ENCODE data around the gene PDGFC. TPM values are rescaled to one million over a fixed set of nuclear protein-coding genes. Genes with fewer than 3 reads are reported as not detected.

Gene PDGFC
- total RNA-seq, 1 experiment from 2014 or later: 9.8 TPM

GRCh38 chr4:157012781-157013180 is 41.2 kb upstream of the PDGFC start:
- Histone ChIP-seq H3K4me1 (ENCODE audit: control insufficient read depth in 1 of 2, insufficient read depth in 2 of 2, low read length in 2 of 2) (peaks cover 0 to 19% of the 10 kb centered on the region in 2 experiments; a peak in 2 of 4 replicates), H3K9me2 (ENCODE audit: insufficient read depth) (no peaks in the 10 kb centered on the region; the same call in 1 of the 2 replicates), H3K9ac (ENCODE audit: low read length) (no peak overlapping the region), H3K27me3 (ENCODE audit: insufficient read depth, low read length) (no peaks in the 10 kb centered on the region), H3K4me3 (replicated peaks in 1 of 2; ENCODE audit: low read depth in 1 of 2, low read length in 2 of 2) (no peak overlapping the region), H2AFZ (ENCODE audit: low read depth, low read length, poor library complexity, severe bottlenecking) (peak overlapping the region; percentile 79), H3K79me2 (ENCODE audit: insufficient read depth, low read length) (no peaks in the 10 kb centered on the region), H3K27ac (ENCODE audit: low read depth, low read length) (no peak overlapping the region), H3K4me2 (ENCODE audit: low read length) (peak overlapping the region; percentile 6; the same call in 1 of the 2 replicates), H4K20me1 (ENCODE audit: insufficient read depth) (no peaks in the 10 kb centered on the region), H3K9me3 (ENCODE audit: control insufficient read depth in 1 of 2, insufficient read depth in 1 of 2, low read depth in 1 of 2, low read length in 2 of 2) (no peaks in the 10 kb centered on the region), H3K36me3 (ENCODE audit: control insufficient read depth in 1 of 2, insufficient read depth in 2 of 2, low read length in 2 of 2) (no peaks in the 10 kb centered on the region)
- TF ChIP-seq JUND (IDR thresholded peaks at IDR 0.05) (no peak), RAD21 (IDR thresholded peaks at IDR 0.05; ENCODE audit: low read depth) (no peak), EZH2phosphoT487 (IDR thresholded peaks at IDR 0.05; ENCODE audit: borderline replicate concordance) (no peak), CBX3 (IDR thresholded peaks at IDR 0.05; ENCODE audit: low read depth) (no peak), ATF3 (IDR thresholded peaks at IDR 0.05) (no peak), TCF7L2 (IDR thresholded peaks at IDR 0.05; ENCODE audit: borderline replicate concordance, extremely low read depth, insufficient read depth, insufficient read length) (no peak), MAX (IDR thresholded peaks at IDR 0.05) (no peak), ZBTB33 (IDR thresholded peaks at IDR 0.05; ENCODE audit: extremely low read depth, insufficient replicate concordance, low read length) (no peak), ZNF274 (IDR thresholded peaks at IDR 0.05; ENCODE audit: low read depth, low read length) (no peak), SP1 (IDR thresholded peaks at IDR 0.05; ENCODE audit: low read depth) (no peak), SRF (IDR thresholded peaks at IDR 0.05; ENCODE audit: low read depth) (no peak), CEBPB (IDR thresholded peaks at IDR 0.05; ENCODE audit: low read depth) (no peak), EGR1 (IDR thresholded peaks at IDR 0.05; ENCODE audit: low read depth) (no peak), ZFX (IDR thresholded peaks at IDR 0.05) (no peak)
- DNase-seq (ENCODE audit: low read depth, low spot score) (no peak), ATAC-seq (peak; percentile 15; the same call in 1 of the 2 replicates)
- ChIA-PET POLR2A (interaction anchor here (1.0 kb wide), 1 partner anchor 13 kb away, joined by 3 read pairs; no protein-coding TSS in a partner anchor), RAD21 (ENCODE audit: low non-redundant PET in 1 of 2, low total read pairs in 2 of 2, uncharacterized antibody in 2 of 2, unreplicated experiment in 2 of 2) (no interaction called here), CTCF (interaction anchor here (1.5 kb wide), 1 partner anchor 33 kb away, joined by 3 read pairs; no protein-coding TSS in a partner anchor)
- no TSS peak for BruUV-seq (replicated peaks)
- intact Hi-C loops (cut with micrococcal nuclease): no loop called here
